ENCODE data around the gene FAM222A.
A peak's percentile ranks its signal among the peaks of the same experiment; 100 is the strongest.

GRCh38 chr12:109739747-109740693 lies 26.4 kb downstream of the FAM222A start:
- TF ChIP-seq EZH2phosphoT487 (IDR thresholded peaks at IDR 0.05) (no peak), CTCF (IDR thresholded peaks at IDR 0.05) (peak; percentile 77)
